ENCODE data around the gene MPC2.

DNA sequence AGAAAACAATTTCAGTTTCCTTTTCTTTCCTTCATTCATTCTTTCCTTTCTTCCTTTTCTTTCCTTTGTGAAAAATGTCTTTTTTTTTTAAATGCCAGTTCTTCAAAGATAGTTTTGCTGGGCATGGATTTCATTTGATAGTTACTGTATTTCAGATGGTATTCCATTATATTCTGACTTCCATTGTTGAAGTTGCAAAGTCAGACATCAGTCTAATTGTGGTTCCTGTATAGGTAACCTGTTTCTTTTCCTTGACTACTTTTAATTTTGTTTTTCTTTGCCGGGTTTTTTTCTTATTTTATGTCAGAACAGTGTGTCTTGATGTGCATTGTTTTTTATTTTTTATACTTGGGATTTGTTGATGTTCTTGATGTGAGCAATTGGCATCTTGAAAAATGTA lies 40.4 kb upstream of the MPC2 start:
- TF ChIP-seq POLR2A (IDR thresholded peaks at IDR 0.05; ENCODE audit: low read depth, low read length) (no peak), POLR2AphosphoS5 (IDR thresholded peaks at IDR 0.05; ENCODE audit: low read depth, low read length) (no peak)

Measured in GM12892 (cell line).